T-cell (primary cell): ENCODE results near the gene SPATC1L. TPM values are rescaled to one million over a fixed set of nuclear protein-coding genes. Genes with fewer than 3 reads are reported as not detected.

Experiments used
- ATAC-seq, 4 experiments: fragments of 200-7000 bp in 3 of 4; fragments of 150-1000 bp in 1 of 4; cut with Tn5 transposase; replicated peaks in 1 of 4; 1 replicate in 3 of 4; 2 replicates in 1 of 4; pipeline ENCODE4 v1.10.0; 2021; ENCODE audit warnings: moderate library complexity in 3 of 4, mild to moderate bottlenecking in 2 of 4, moderate number of reproducible peaks in 1 of 4
- CTCF ChIA-PET, 2 donors: fragments of 300-600 bp; sonication (Branson Sonifier 250); formaldehyde crosslinking; loops; one replicate each; lab custom pipeline; 2022; ENCODE audit warnings: antibody characterized with exemption in 2 of 2; lab: Charles Lee
- POLR2A ChIA-PET, 2 donors: fragments of 300-600 bp; sonication (Branson Sonifier 250); formaldehyde crosslinking; loops; one replicate each; lab custom pipeline; 2022; ENCODE audit warnings: antibody characterized with exemption in 2 of 2; lab: Charles Lee
- DNase-seq, 35 experiments: peaks; one replicate each; pipeline versions ENCODE4 v3.0.0 to v3.0.0-alpha.2; 2013 to 2023
- H3K27ac ChIP-seq: one replicate; pipeline ENCODE4 v1.5.1; 2013; ENCODE audit warnings: low read length
- H3K27me3 ChIP-seq, 2 experiments: replicated peaks in 1 of 2; 1 replicate in 1 of 2; 2 replicates in 1 of 2; pipeline versions ENCODE4 v1.6.1 to v1.7.0; 2013; ENCODE audit warnings: low read length in 1 of 2, mixed read lengths in 1 of 2; ENCODE audit not compliant: control insufficient read depth in 2 of 2, insufficient read depth in 2 of 2; ENCODE audit errors: extremely low read depth in 1 of 2
- H3K36me3 ChIP-seq, 2 donors: 1 replicate in 1 of 2; 2 replicates in 1 of 2; pipeline versions ENCODE4 v1.6.1 to v1.7.0; 2013; ENCODE audit warnings: low read length in 1 of 2; ENCODE audit not compliant: control insufficient read depth in 2 of 2, insufficient read depth in 1 of 2; ENCODE audit errors: extremely low read depth in 1 of 2
- H3K4me1 ChIP-seq, 2 experiments: 1 replicate in 1 of 2; 2 replicates in 1 of 2; pipeline versions ENCODE4 v1.6.1 to v1.7.0; 2013; ENCODE audit warnings: low read length in 2 of 2, mixed read lengths in 1 of 2; ENCODE audit not compliant: insufficient read depth in 2 of 2, control insufficient read depth in 1 of 2; ENCODE audit errors: extremely low read depth in 1 of 2
- H3K4me3 ChIP-seq, 2 donors: 1 replicate in 1 of 2; 2 replicates in 1 of 2; pipeline versions ENCODE4 v1.5.1 to v1.7.0; 2013; ENCODE audit warnings: mild to moderate bottlenecking in 2 of 2, low read length in 1 of 2, moderate library complexity in 1 of 2; ENCODE audit not compliant: control insufficient read depth in 1 of 2; ENCODE audit errors: extremely low read depth in 1 of 2
- H3K9me3 ChIP-seq: 2 replicates; pipeline ENCODE4 v1.7.0; 2013
- H3K27ac Mint-ChIP-seq, 2 donors: one replicate each; pipeline ENCODE4 v1.8.0; 2020 to 2021; ENCODE audit warnings: mild to moderate bottlenecking in 2 of 2, mixed read lengths in 2 of 2
- H3K27me3 Mint-ChIP-seq, 2 donors: one replicate each; pipeline ENCODE4 v1.8.0; 2021 to 2022; ENCODE audit warnings: mixed read lengths in 2 of 2
- H3K36me3 Mint-ChIP-seq: one replicate; pipeline ENCODE4 v1.8.0; 2021; ENCODE audit warnings: mixed read lengths
- H3K4me1 Mint-ChIP-seq, 3 donors: one replicate each; pipeline ENCODE4 v1.8.0; 2020 to 2022; ENCODE audit warnings: mixed read lengths in 3 of 3, mild to moderate bottlenecking in 1 of 3
- H3K4me3 Mint-ChIP-seq, 3 donors: one replicate each; pipeline ENCODE4 v1.8.0; 2020 to 2022; ENCODE audit warnings: mild to moderate bottlenecking in 3 of 3, mixed read lengths in 3 of 3, moderate library complexity in 3 of 3
- H3K9me3 Mint-ChIP-seq, 3 donors: one replicate each; pipeline ENCODE4 v1.8.0; 2020 to 2022; ENCODE audit warnings: mixed read lengths in 3 of 3
- WGBS: methylation state at CpG from one replicate; pipeline ENCODE4 v1.1.5; 2013; ENCODE audit warnings: missing lambda C conversion rate; ENCODE audit not compliant: insufficient coverage; 5-methylcytosine and 5-hydroxymethylcytosine counted together
- total RNA-seq, 35 experiments: library from RNA in 6 of 35; stranded (reverse) in 6 of 35; fragments of 120-200 nt in 1 of 35; gene quantifications; one replicate each; pipeline versions ENCODE4 v1.2.1 to v1.2.4 and lab custom pipeline; 2013 to 2026

The SPATC1L gene
- total RNA-seq, 5 donors from 2014 or later (not counting 1 experiment from before 2014, with no cell fraction given), result 1.4 to 22.8 (median 12.5) TPM

- Histone ChIP-seq H3K4me3 (no peak overlapping the region), H3K27me3 (no peaks in the 10 kb centered on the region), H3K9me3 (no peaks in the 10 kb centered on the region), H3K36me3 (peaks cover 0 to 2% of the 10 kb centered on the region in 2 donors), H3K27ac (no peak overlapping the region), H3K4me1 (no peaks in the 10 kb centered on the region)
- DNase-seq (peak in 1 of 35 experiments; percentile 10), ATAC-seq (no peak)
- H3K9me3 Mint-ChIP-seq, result no peaks in the 10 kb centered on the region
- peaks cover 10 to 15% of the 10 kb centered on the region in 2 donors for H3K27me3 Mint-ChIP-seq
- H3K36me3 Mint-ChIP-seq, result no peaks in the 10 kb centered on the region
- POLR2A ChIA-PET, result no interaction called here
- H3K4me1 Mint-ChIP-seq, result peaks cover 0 to 5% (median 0%) of the 10 kb centered on the region in 3 donors
- WGBS, result 86% methylated on average over 10 of the region's 12 CpGs
- no peak overlapping the region for H3K4me3 Mint-ChIP-seq
- no peak overlapping the region for H3K27ac Mint-ChIP-seq
- CTCF ChIA-PET, result interaction anchor here in 1 of 2 donors (0.6 kb wide), 1 partner anchor 10 kb away, joined by 3 read pairs; no protein-coding TSS in a partner anchor
Observed at GRCh38 chr21:46159390-46159789, 24.9 kb downstream of the SPATC1L start.

GRCh38 chr21:46158666-46159300 is 25.5 kb downstream of the SPATC1L start:
- peaks cover 0 to 2% of the 10 kb centered on the region in 2 donors for H3K36me3 ChIP-seq
- Mint-ChIP-seq H3K4me3 (no peak overlapping the region), H3K9me3 (no peaks in the 10 kb centered on the region), H3K27ac (no peak overlapping the region), H3K36me3 (no peaks in the 10 kb centered on the region), H3K27me3 (peaks cover 10 to 11% of the 10 kb centered on the region in 2 donors), H3K4me1 (peaks cover 0 to 5% (median 0%) of the 10 kb centered on the region in 3 donors)
- H3K27me3 ChIP-seq, result no peaks in the 10 kb centered on the region
- DNase-seq (peak in 1 of 35 experiments; percentile 17), ATAC-seq (no peak)
- H3K4me3 ChIP-seq, result no peak overlapping the region
- no peaks in the 10 kb centered on the region for H3K4me1 ChIP-seq
- POLR2A ChIA-PET, result no interaction called here
- CTCF ChIA-PET, result no interaction called here
- H3K9me3 ChIP-seq, result no peaks in the 10 kb centered on the region
- 100% methylated on average over 4 of the region's 10 CpGs for WGBS
- no peak overlapping the region for H3K27ac ChIP-seq

- Histone ChIP-seq H3K9me3 (no peaks in the 10 kb centered on the region), H3K27me3 (peaks cover 0 to 3% of the 10 kb centered on the region in 2 experiments), H3K27ac (no peak overlapping the region), H3K4me1 (peaks cover 0 to 6% of the 10 kb centered on the region in 2 experiments), H3K36me3 (peaks cover 0 to 2% of the 10 kb centered on the region in 2 donors), H3K4me3 (no peak overlapping the region)
- no peak overlapping the region for H3K27ac Mint-ChIP-seq
- POLR2A ChIA-PET, result no interaction called here
- DNase-seq, result peak in 1 of 35 experiments; percentile 4
- H3K4me1 Mint-ChIP-seq, result peaks cover 0 to 3% (median 0%) of the 10 kb centered on the region in 3 donors
- 90% methylated on average over 15 of the region's 15 CpGs for whole genome bisulfite sequencing
- peaks cover 5 to 6% of the 10 kb centered on the region in 2 donors for H3K27me3 Mint-ChIP-seq
- H3K9me3 Mint-ChIP-seq, result no peaks in the 10 kb centered on the region
- H3K36me3 Mint-ChIP-seq, result no peaks in the 10 kb centered on the region
- no peak overlapping the region for H3K4me3 Mint-ChIP-seq
- CTCF ChIA-PET, result interaction anchor here in 1 of 2 donors (0.5 kb wide), 1 partner anchor 11 kb away, joined by 3 read pairs; no protein-coding TSS in a partner anchor
- ATAC-seq, result no peak
Observed at GRCh38 chr21:46157987-46158451, 26.2 kb downstream of the SPATC1L start.

GRCh38 chr21:46157396-46157986 is 26.8 kb downstream of the SPATC1L start:
- Mint-ChIP-seq H3K4me3 (no peak overlapping the region), H3K4me1 (no peaks in the 10 kb centered on the region), H3K9me3 (no peaks in the 10 kb centered on the region), H3K27ac (no peak overlapping the region), H3K36me3 (no peaks in the 10 kb centered on the region), H3K27me3 (peaks cover 0 to 1% of the 10 kb centered on the region in 2 donors)
- Histone ChIP-seq H3K4me3 (no peak overlapping the region), H3K27me3 (peaks cover 0 to 6% of the 10 kb centered on the region in 2 experiments), H3K9me3 (no peaks in the 10 kb centered on the region), H3K36me3 (peaks cover 0 to 2% of the 10 kb centered on the region in 2 donors), H3K4me1 (peaks cover 0 to 8% of the 10 kb centered on the region in 2 experiments), H3K27ac (no peak overlapping the region)
- ATAC-seq (no peak), DNase-seq (peak in 2 of 35 experiments; percentile 4 to 15)
- ChIA-PET CTCF (interaction anchor here in 1 of 2 donors (0.5 kb wide), 1 partner anchor 10 kb away, joined by 3 read pairs; no protein-coding TSS in a partner anchor), POLR2A (no interaction called here)
- 89% methylated on average over 9 of the region's 12 CpGs for WGBS

- H3K27ac ChIP-seq, result no peak overlapping the region
- H3K4me3 ChIP-seq, result no peak overlapping the region
- Mint-ChIP-seq H3K27ac (no peak overlapping the region), H3K36me3 (no peaks in the 10 kb centered on the region), H3K9me3 (no peaks in the 10 kb centered on the region), H3K4me3 (no peak overlapping the region), H3K4me1 (no peaks in the 10 kb centered on the region), H3K27me3 (no peaks in the 10 kb centered on the region)
- 50% methylated on average over 1 of the region's 10 CpGs for WGBS
- DNase-seq, result no peak
- H3K4me1 ChIP-seq, result peaks cover 0 to 8% of the 10 kb centered on the region in 2 experiments
- peaks cover 0 to 2% of the 10 kb centered on the region in 2 donors for H3K36me3 ChIP-seq
- CTCF ChIA-PET, result no interaction called here
- H3K27me3 ChIP-seq, result peaks cover 0 to 10% of the 10 kb centered on the region in 2 experiments
- no peak for ATAC-seq
- POLR2A ChIA-PET, result no interaction called here
- H3K9me3 ChIP-seq, result no peaks in the 10 kb centered on the region
Observed at GRCh38 chr21:46156678-46157077, 27.6 kb downstream of the SPATC1L start.

- POLR2A ChIA-PET, result no interaction called here
- DNase-seq (no peak), ATAC-seq (no peak)
- Mint-ChIP-seq H3K27me3 (no peaks in the 10 kb centered on the region), H3K27ac (no peak overlapping the region), H3K9me3 (no peaks in the 10 kb centered on the region), H3K4me1 (no peaks in the 10 kb centered on the region), H3K4me3 (no peak overlapping the region), H3K36me3 (no peaks in the 10 kb centered on the region)
- no peaks in the 10 kb centered on the region for H3K9me3 ChIP-seq
- CTCF ChIA-PET, result no interaction called here
- H3K4me1 ChIP-seq, result peaks cover 0 to 8% of the 10 kb centered on the region in 2 experiments
- peaks cover 0 to 10% of the 10 kb centered on the region in 2 experiments for H3K27me3 ChIP-seq
- H3K36me3 ChIP-seq, result peaks cover 0 to 2% of the 10 kb centered on the region in 2 donors
- 90% methylated on average over 6 of the region's 7 CpGs for WGBS
- no peak overlapping the region for H3K4me3 ChIP-seq
- H3K27ac ChIP-seq, result no peak overlapping the region
Observed at GRCh38 chr21:46156378-46156645, 27.9 kb downstream of the SPATC1L start.
